HL-60/S4 treated with phorbol 12-myristate 13-acetate at 8.2 ng/mL for 4 days and 3 days (cell line): ENCODE measurements around the gene DDX42.

Experiments used
- in situ Hi-C: fragments of 300-500 bp; cut with MboI; formaldehyde crosslinking; loops from 2 replicates; pipeline ENCODE4 v1.15.0; 2022; ENCODE audit warnings: low sequenced_read_pairs

The DDX42 gene

GRCh38 chr17:63822537-63822936 is 48.6 kb downstream of the DDX42 start:
- in situ Hi-C loops, result no loop called here

GRCh38 chr17:63823659-63824331 is 49.8 kb downstream of the DDX42 start:
- in situ Hi-C loops, result no loop called here

- in situ Hi-C loops, result no loop called here
These were observed 50.4 kb downstream of the DDX42 start for GRCh38 chr17:63824362-63824761.

- in situ Hi-C loops, result no loop called here
These were observed 52.6 kb downstream of the DDX42 start for GRCh38 chr17:63826468-63827001.

GRCh38 chr17:63827002-63827800 is 53.2 kb downstream of the DDX42 start, which contains the start of the genes FTSJ3 and PSMC5:
TSS of gene FTSJ3 (minus strand) at chr17:63827663. CDS start at chr17:63826902, 761 bp downstream.
TSS of gene PSMC5 (plus strand) at chr17:63827431. CDS start at chr17:63827491, 60 bp downstream.
- in situ Hi-C loops, result no loop called here

- in situ Hi-C loops, result no loop called here
These were observed 53.8 kb downstream of the DDX42 start for GRCh38 chr17:63827801-63828221.

- in situ Hi-C loops, result no loop called here
These were observed 55.0 kb downstream of the DDX42 start for GRCh38 chr17:63828936-63829335.

- in situ Hi-C loops, result no loop called here
These were observed 56.3 kb downstream of the DDX42 start for GRCh38 chr17:63830278-63830677.

- in situ Hi-C loops, result no loop called here
These were observed 57.0 kb downstream of the DDX42 start for GRCh38 chr17:63830904-63831491.

- in situ Hi-C loops, result no loop called here
These were observed 57.5 kb downstream of the DDX42 start for GRCh38 chr17:63831505-63831904.

- in situ Hi-C loops, result no loop called here
These were observed 58.0 kb downstream of the DDX42 start for GRCh38 chr17:63832014-63832413.

GRCh38 chr17:63832455-63832854 is 58.5 kb downstream of the DDX42 start:
- in situ Hi-C loops, result no loop called here

GRCh38 chr17:63833026-63833740 is 59.2 kb downstream of the DDX42 start:
- in situ Hi-C loops, result no loop called here

- in situ Hi-C loops, result no loop called here
These were observed 59.9 kb downstream of the DDX42 start for GRCh38 chr17:63833741-63834373.

- in situ Hi-C loops, result no loop called here
These were observed 60.6 kb downstream of the DDX42 start for GRCh38 chr17:63834431-63835166.

- in situ Hi-C loops, result no loop called here
These were observed 61.3 kb downstream of the DDX42 start for GRCh38 chr17:63835167-63835720.

- in situ Hi-C loops, result no loop called here
These were observed 62.8 kb downstream of the DDX42 start for GRCh38 chr17:63836811-63837210.

GRCh38 chr17:63837480-63837879 is 63.5 kb downstream of the DDX42 start:
- in situ Hi-C loops, result no loop called here

GRCh38 chr17:63837962-63838600 is 64.1 kb downstream of the DDX42 start:
- in situ Hi-C loops, result no loop called here
